A673 (cell line): ENCODE data around the gene EIPR1. TPM values are rescaled to one million over a fixed set of nuclear protein-coding genes. Genes with fewer than 3 reads are reported as not detected.

Experiments used
- BruUV-seq: library from RNA; stranded (reverse); fragments of 400-500 nt; replicated peaks from 2 replicates; lab custom pipeline; 2021; lab: Mats Ljungman, UMichigan
- CTCF ChIA-PET: fragments of 300-600 bp; sonication (Branson Sonifier 250); formaldehyde crosslinking; loops from one replicate; lab custom pipeline; 2022; ENCODE audit warnings: antibody characterized with exemption; lab: Charles Lee
- POLR2A ChIA-PET: fragments of 300-600 bp; sonication (Branson Sonifier 250); formaldehyde crosslinking; loops from one replicate; lab custom pipeline; 2022; ENCODE audit warnings: antibody characterized with exemption; ENCODE audit not compliant: low non-redundant PET; lab: Charles Lee
- DNase-seq: peaks from one replicate; pipeline ENCODE4 v3.0.0-alpha.2; 2015; ENCODE audit warnings: low spot score
- H3K27ac ChIP-seq: fragments of 200-600 bp; sonication (generic); 2 replicates; pipeline ENCODE4 v1.5.1; 2016; ENCODE audit warnings: mixed run types, low read depth, mild to moderate bottlenecking, mixed read lengths, antibody characterized with exemption, low read length; ENCODE audit not compliant: poor library complexity, severe bottlenecking
- H3K27me3 ChIP-seq: fragments of 200-600 bp; sonication (generic); replicated peaks from 2 replicates; pipeline ENCODE4 v1.6.1; 2017; ENCODE audit warnings: mixed run types, low read depth, mild to moderate bottlenecking, mixed read lengths, antibody characterized with exemption, low read length; ENCODE audit not compliant: insufficient read depth, poor library complexity
- H3K36me3 ChIP-seq: fragments of 200-600 bp; sonication (generic); 2 replicates; pipeline ENCODE4 v1.6.1; 2016; ENCODE audit warnings: mixed run types, mild to moderate bottlenecking, mixed read lengths, antibody characterized with exemption, low read length; ENCODE audit not compliant: insufficient read depth, poor library complexity, severe bottlenecking
- H3K4me1 ChIP-seq: fragments of 200-600 bp; sonication (generic); 2 replicates; pipeline ENCODE4 v1.6.1; 2017; ENCODE audit warnings: mixed run types, mild to moderate bottlenecking, mixed read lengths, antibody characterized with exemption, low read length; ENCODE audit not compliant: insufficient read depth, poor library complexity, severe bottlenecking
- H3K4me3 ChIP-seq: fragments of 200-600 bp; sonication (generic); 2 replicates; pipeline ENCODE4 v1.5.1; 2016; ENCODE audit warnings: low read depth, mixed run types, mild to moderate bottlenecking, mixed read lengths, low read length; ENCODE audit not compliant: poor library complexity, severe bottlenecking
- H3K9me3 ChIP-seq: fragments of 200-600 bp; sonication (generic); 2 replicates; pipeline ENCODE4 v1.6.1; 2016; ENCODE audit warnings: mixed run types, low read depth, mild to moderate bottlenecking, mixed read lengths, antibody characterized with exemption, low read length; ENCODE audit not compliant: poor library complexity, severe bottlenecking
- EZH2 ChIP-seq: fragments of 200-600 bp; sonication (generic); IDR thresholded peaks from 2 replicates; pipeline ENCODE4 v1.6.1; 2017; ENCODE audit warnings: borderline replicate concordance, low read depth, mild to moderate bottlenecking, mixed read lengths, antibody characterized with exemption, low read length; ENCODE audit not compliant: poor library complexity, severe bottlenecking
- intact Hi-C: fragments of 100-400 bp; cut with micrococcal nuclease; formaldehyde crosslinking; loops from one replicate; pipeline ENCODE4 v1.10.0; 2022; ENCODE audit not compliant: unreplicated experiment
- total RNA-seq: library from RNA; stranded (reverse); gene quantifications from 2 replicates; pipeline ENCODE4 v1.2.3, GENCODE V29; 2021
- TF ChIP-seq, protein P1 (sequence below): fragments of 300-800, 200-600 bp; sonication (generic); conservative IDR thresholded peaks from 2 replicates; pipeline ENCODE4 v1.5.1; 2017; ENCODE audit warnings: low read depth, mild to moderate bottlenecking, antibody characterized with exemption, low read length, moderate library complexity, mixed read lengths

EIPR1 gene
- total RNA-seq, 1 experiment from 2014 or later: 37.0 TPM

GRCh38 chr2:3267869-3268704, 109.5 kb downstream of the EIPR1 start:
- TF ChIP-seq EZH2: no peak
- TF ChIP-seq, protein P1, sequence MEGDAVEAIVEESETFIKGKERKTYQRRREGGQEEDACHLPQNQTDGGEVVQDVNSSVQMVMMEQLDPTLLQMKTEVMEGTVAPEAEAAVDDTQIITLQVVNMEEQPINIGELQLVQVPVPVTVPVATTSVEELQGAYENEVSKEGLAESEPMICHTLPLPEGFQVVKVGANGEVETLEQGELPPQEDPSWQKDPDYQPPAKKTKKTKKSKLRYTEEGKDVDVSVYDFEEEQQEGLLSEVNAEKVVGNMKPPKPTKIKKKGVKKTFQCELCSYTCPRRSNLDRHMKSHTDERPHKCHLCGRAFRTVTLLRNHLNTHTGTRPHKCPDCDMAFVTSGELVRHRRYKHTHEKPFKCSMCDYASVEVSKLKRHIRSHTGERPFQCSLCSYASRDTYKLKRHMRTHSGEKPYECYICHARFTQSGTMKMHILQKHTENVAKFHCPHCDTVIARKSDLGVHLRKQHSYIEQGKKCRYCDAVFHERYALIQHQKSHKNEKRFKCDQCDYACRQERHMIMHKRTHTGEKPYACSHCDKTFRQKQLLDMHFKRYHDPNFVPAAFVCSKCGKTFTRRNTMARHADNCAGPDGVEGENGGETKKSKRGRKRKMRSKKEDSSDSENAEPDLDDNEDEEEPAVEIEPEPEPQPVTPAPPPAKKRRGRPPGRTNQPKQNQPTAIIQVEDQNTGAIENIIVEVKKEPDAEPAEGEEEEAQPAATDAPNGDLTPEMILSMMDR: no peak
- no peak overlapping the region for H3K4me3 ChIP-seq
- POLR2A ChIA-PET: no interaction called here
- no peaks in the 10 kb centered on the region for H3K36me3 ChIP-seq
- CTCF ChIA-PET: no interaction called here
- intact Hi-C loops: no loop called here
- BruUV-seq: no TSS peak
- H3K4me1 ChIP-seq: peaks cover 21% of the 10 kb centered on the region
- H3K27me3 ChIP-seq: no peaks in the 10 kb centered on the region
- no peak for DNase-seq
- peaks cover 6% of the 10 kb centered on the region for H3K9me3 ChIP-seq
- no peak overlapping the region for H3K27ac ChIP-seq

DNA sequence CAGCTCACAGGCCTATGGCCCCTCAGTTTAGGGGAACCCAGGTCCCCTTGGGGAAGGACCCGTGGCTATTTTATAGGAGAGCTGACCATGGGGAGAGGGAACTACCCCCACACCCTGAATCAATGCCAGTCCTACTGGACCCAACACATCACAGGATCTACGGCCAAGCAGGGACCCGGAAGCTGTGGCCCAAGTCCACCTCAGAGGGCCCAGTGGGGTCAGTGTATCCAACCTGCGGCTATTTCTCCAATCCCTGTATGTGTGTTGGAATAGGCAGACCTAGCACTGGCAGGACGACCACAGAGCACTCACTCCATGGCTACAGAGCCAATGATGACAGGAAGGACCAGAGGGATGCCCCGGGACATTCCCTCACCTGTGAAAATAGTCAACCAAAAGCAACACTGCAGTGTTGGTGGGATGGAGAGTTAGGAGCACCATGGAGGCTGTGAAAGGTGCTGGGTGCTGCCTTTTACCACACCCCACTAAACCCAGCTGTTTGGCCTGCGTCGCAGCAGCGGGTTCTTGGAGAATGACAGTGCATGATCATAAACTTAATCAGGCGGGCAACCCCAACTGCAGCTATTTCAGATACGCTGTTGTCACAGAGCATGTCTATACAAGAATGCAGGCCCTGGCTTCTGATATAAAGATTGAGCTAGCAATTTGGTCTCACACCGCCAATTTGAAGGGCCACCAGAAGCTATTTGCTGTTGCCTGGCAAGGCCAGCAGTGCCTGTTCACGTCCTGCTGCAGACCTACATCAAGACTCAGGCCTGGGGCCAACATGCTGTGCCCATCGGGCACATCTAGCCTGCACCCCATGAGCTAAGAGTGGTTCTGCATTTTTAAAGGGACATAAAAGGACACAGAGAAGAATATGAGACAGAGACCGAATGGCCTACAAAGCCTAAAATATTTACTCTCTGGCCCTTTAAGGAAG, 110.4 kb downstream of the EIPR1 start:
- CTCF ChIA-PET: no interaction called here
- Histone ChIP-seq H3K27ac (no peak overlapping the region), H3K36me3 (no peaks in the 10 kb centered on the region), H3K4me1 (peaks cover 21% of the 10 kb centered on the region), H3K4me3 (no peak overlapping the region), H3K27me3 (no peaks in the 10 kb centered on the region), H3K9me3 (peaks cover 4% of the 10 kb centered on the region)
- no peak for DNase-seq
- intact Hi-C loops: no loop called here
- TF ChIP-seq, protein P1: no peak
- no peak for TF ChIP-seq EZH2
- BruUV-seq: no TSS peak
- POLR2A ChIA-PET: interaction anchor here (0.6 kb wide), 2 partner anchors 1226 to 1834 kb away, joined by 3 to 9 read pairs; no protein-coding TSS in a partner anchor
